GM18951 (cell line): ENCODE data around the gene HEG1.

Source experiments
- POLR2A ChIP-seq: IDR thresholded peaks from 4 replicates; pipeline ENCODE4 v1.6.1; 2011; ENCODE audit warnings: mild to moderate bottlenecking; ENCODE audit not compliant: insufficient read length, insufficient read depth; ENCODE audit errors: extremely low read depth
- in situ Hi-C: fragments of 300-500 bp; cut with MboI; formaldehyde crosslinking; loops from one replicate; pipeline ENCODE4 v1.12.0; 2022; ENCODE audit warnings: low sequenced_read_pairs, mixed read lengths, inconsistent platforms; ENCODE audit not compliant: unreplicated experiment

The HEG1 gene

GRCh38 chr3:125032100-125032643, 23.6 kb downstream of the HEG1 start:
- in situ Hi-C loops = no loop called here
- no peak for TF ChIP-seq POLR2A

GRCh38 chr3:125031544-125031943, 24.3 kb downstream of the HEG1 start:
- TF ChIP-seq POLR2A = no peak
- in situ Hi-C loops = no loop called here

GRCh38 chr3:125028657-125029056, 27.1 kb downstream of the HEG1 start:
- in situ Hi-C loops = no loop called here
- TF ChIP-seq POLR2A = no peak

GRCh38 chr3:125025642-125026041, 30.2 kb downstream of the HEG1 start:
- TF ChIP-seq POLR2A = no peak
- in situ Hi-C loops = no loop called here

- in situ Hi-C loops = no loop called here
- no peak for TF ChIP-seq POLR2A
These were observed 31.0 kb downstream of the HEG1 start for GRCh38 chr3:125024817-125025216.

GRCh38 chr3:125023833-125024555, 31.8 kb downstream of the HEG1 start:
- no peak for TF ChIP-seq POLR2A

GRCh38 chr3:125022206-125022605, 33.6 kb downstream of the HEG1 start:
- no peak for TF ChIP-seq POLR2A
- in situ Hi-C loops = no loop called here

More at GRCh38 chr3:125023833-125024555, 31.8 kb downstream of the HEG1 start:
- in situ Hi-C loops = no loop called here

- TF ChIP-seq POLR2A = no peak
- in situ Hi-C loops = no loop called here
These were observed 36.5 kb downstream of the HEG1 start for GRCh38 chr3:125019271-125019670.

GRCh38 chr3:125017406-125017805, 38.4 kb downstream of the HEG1 start:
- in situ Hi-C loops = no loop called here
- no peak for TF ChIP-seq POLR2A

GRCh38 chr3:125014570-125015179, 41.1 kb downstream of the HEG1 start:
- TF ChIP-seq POLR2A = no peak
- in situ Hi-C loops = no loop called here

- TF ChIP-seq POLR2A = no peak
- in situ Hi-C loops = no loop called here
These were observed 42.7 kb downstream of the HEG1 start for GRCh38 chr3:125013095-125013494.

- in situ Hi-C loops = no loop called here
- no peak for TF ChIP-seq POLR2A
These were observed 43.9 kb downstream of the HEG1 start for GRCh38 chr3:125011941-125012340.

GRCh38 chr3:125010393-125010792, 45.4 kb downstream of the HEG1 start:
- in situ Hi-C loops = no loop called here
- TF ChIP-seq POLR2A = no peak

- in situ Hi-C loops = no loop called here
These were observed 47.0 kb downstream of the HEG1 start for GRCh38 chr3:125008766-125009165.

More at GRCh38 chr3:125008766-125009165, 47.0 kb downstream of the HEG1 start:
- no peak for TF ChIP-seq POLR2A
